HG02588 (cell line): ENCODE results near the gene AIG1.

Source experiments
- ATAC-seq: cut with Tn5 transposase; IDR thresholded peaks from one replicate; pipeline ENCODE4 v1.9.1; 2021; ENCODE audit warnings: mild to moderate bottlenecking, moderate library complexity; ENCODE audit not compliant: unreplicated experiment

The AIG1 gene

DNA sequence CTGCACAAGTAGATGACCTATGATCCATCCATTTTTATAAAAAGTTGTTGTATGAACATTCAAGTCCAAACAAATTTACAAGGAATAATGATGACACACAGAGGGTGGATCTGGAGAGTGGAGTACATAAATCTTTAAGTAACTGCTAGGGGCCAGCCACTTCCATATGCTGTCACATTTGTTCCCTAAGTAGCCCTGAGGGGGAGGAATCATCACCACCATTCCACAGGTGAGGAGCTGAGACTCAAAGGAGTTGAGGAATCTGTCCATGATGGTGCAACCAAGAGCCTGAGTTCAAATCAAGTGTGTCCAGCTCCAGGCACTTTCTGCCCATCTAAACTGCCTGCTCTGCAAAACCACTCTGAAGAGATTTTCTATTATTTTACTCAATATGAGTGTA is 132.1 kb downstream of the AIG1 start:
- no peak for ATAC-seq

DNA sequence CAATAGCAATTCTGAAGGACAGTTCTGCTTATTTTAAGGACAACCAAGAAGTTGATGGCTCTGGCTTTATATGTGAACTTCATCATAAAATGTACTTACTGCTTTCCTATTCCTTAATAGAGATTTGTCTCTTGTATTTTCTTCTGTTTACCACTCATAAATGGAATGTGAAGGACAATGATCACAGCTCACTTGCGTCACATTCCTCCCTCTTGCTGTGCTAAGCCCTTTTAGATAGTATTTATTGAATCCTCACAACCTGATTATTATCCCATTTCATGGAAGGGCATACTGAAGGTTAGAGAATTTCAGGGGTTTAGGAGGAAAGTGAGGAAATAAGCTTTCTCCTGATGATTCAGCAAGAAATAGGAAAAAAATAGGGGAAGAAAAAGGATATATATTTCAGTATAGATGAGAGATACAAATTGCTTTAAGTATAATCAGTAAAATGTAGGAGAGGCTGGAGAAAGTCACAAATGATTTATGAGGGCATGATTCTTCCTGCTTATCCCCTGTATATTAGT is 132.9 kb downstream of the AIG1 start:
- ATAC-seq, result no peak

DNA sequence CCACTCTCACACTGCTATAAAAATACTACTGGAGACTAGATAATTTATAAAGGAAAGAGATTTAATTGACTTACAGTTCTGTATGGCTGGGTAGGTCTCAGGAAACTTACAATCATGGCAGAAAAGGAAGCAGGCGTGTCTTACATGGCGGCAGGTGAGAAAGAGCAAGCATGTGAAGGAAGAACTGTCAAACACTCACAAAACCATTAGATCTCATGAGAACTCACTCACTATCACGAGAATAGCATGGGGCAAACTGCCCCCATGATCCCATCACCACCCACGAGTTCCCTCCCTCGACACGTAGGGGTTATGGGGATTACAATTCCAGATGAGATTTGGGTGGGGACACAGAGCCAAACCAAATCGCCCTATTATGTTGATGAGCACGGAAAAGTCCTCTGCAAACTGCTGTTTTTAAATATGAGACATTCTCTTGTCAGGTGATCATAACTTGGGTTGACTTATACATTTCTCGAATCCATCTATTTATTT is 133.5 kb downstream of the AIG1 start:
- no peak for ATAC-seq

DNA sequence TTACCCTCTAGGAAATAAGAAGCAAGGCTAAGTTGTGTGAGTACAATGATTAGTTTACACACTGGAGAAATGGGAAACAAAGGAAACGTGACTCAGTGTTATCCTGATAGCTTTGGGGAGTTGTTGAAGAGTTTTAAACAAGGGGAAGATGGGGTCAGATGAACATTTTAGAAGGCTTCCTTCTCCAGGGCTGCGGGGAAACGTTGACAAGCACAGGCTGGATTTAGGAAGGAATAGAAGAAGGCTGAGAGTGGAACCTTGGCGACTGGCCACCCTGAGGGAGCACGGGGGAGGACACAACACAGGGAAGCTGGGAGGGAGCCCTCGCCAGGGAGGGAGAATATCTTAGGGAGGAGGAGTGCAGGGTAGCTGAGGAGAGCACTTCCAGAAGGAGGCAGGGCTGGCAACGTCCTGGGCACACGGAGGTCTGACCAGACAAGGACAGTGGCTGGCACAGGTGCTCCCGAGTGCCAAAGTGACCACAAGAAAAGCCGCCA is 134.7 kb downstream of the AIG1 start:
- ATAC-seq, result no peak

DNA sequence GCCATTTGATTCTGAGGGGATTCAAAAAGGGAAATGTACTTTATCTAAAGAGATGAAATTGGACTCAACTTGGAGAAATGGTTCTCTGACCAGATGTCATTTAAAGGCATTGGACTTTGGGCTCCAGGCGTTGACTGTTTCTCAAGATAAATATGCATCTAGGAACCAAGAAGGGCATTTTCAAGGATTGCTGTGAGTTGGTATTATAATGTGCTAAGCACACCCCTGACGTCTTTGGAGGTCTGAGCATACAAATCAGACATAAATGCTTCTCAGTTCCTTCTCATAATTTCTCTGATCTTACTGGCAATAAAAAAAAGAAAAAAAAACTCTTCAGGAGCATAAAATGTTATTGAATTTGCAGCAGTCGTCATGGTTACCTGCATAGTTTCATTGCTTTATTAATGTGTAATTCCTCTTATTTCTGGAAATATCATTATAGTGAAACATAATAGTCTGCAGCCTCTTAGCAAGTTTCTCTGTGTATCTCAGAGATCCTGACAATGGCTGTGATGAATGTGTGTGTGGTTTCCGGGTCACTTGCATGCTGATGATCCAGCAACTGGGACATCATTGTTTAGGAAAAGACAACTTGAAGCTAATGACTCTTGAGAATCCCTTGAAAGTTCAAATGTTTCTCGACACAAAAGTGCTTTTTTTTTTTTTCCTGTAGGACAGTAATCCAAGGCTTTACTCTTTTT is 136.0 kb downstream of the AIG1 start:
- no peak for ATAC-seq

DNA sequence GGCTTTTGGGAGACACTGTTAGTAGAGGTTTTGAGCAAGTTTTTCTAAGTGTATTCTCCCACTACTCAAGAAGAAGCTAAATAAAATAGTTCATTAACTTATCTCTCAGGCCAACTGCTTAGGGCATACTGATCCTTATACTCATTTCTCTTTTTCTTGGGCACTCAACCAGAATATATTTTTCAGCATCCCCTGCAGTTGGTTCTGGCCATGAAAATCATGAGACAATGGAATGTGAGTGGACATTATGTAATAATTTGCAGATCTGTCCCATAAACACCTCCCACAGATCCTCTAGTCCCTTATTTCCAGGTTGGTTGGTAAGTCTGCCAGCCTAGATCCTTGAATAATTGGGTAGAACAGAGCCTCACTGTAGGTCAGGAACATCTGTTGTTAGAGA is 136.7 kb downstream of the AIG1 start:
- ATAC-seq, result no peak

DNA sequence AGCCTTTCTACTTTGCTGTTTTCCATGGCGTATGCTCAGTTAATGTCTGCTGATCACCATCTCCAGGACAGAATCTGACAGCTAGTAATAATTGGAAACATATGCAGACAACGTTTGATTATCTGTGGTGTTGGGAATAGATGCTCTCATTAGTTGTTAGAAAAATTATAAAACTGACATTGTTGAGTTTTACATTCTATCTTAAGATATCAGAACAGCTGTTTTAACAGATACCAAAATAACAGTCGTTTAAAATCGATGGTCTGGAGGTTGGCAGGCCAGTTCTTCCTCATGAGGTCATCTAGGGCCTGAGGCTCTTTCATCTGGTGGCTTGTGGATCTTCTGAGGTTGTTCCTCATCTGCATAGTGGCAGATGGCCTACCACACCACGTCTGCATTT is 137.6 kb downstream of the AIG1 start:
- ATAC-seq, result no peak

DNA sequence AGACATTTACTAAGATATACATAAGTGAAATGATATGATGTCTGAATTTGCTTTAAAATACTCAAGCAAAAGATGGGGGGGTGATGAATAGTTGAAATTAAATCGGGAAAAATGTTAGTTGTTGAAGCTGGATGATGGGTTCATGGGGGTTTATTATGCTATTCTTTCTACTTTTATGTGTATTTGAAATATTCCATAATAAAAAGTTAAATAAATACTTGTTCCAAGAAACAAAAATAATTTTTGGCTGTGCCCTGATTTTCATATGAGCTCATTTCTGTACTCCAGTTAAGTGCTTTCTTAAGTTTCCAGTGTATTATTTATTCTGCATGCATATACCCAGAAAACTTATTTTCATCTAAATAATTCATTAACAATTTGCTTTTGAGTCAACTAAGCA is 138.6 kb downstream of the AIG1 start:
- no peak for ATAC-seq

DNA sequence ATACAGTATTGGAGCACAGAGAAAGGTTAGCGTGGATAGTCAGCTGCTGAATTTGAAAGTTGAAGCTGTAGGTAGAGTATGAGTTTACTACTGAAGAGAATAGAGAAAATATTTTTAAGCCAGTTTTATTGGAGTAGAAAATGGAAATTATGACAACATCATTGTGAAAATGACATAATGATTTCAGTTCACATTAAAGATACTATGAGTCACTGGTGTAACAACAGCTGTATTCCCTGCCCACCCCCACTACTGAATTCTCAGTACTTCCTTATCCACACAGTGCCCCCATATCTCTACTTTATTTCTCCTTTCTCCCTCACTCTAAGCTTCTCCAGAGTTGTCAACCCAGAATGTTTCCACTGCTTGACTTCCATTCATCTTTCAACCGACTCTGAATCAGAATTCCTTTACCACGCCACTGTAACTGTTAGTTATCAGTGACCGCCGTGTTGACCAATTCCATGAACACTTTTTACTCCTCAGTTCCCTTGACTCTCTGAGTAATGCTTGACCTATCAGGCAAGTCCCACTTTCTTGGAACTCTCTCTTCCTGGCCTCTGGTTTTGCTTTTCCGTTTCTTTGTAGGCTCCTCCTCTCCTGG is 139.6 kb downstream of the AIG1 start:
- ATAC-seq, result no peak

DNA sequence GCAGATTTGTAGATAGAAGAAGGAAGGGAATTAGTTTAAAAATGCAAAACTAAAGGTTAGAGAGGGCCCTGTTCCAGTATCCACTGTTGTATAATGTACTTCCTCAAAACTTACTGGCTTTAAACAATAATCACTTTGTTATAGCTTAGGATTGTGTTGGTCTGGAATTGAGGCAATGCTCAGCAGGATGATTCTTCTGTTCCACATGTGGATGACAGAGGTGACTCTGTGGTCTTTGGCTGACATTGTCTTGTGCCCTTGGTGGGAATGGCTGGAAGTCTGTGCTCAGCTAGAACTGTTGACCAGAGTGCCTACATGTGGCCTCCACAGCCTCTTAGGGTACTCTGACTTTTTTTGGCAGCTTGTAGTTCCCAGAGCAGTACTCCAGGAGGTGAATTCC is 143.4 kb downstream of the AIG1 start:
- ATAC-seq, result no peak

DNA sequence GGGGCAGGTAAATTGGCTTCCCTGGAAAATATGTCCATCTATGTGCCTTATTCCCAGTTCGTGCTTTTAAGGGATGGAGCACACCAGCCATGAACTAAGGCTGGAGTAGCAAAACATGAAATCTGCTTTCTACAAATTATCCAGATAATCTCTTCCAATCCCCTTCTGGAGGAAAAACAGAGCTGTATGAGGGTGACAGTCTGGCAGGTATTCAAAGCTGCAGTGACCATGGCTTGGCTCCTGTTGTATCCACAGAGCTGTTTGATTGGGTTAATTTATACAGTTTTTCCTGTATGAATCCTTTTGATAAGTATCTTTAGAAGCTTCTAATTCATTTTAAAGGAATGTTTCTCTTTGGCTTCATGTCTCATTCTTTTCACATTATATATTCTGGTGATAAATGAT is 144.4 kb downstream of the AIG1 start:
- no peak for ATAC-seq

DNA sequence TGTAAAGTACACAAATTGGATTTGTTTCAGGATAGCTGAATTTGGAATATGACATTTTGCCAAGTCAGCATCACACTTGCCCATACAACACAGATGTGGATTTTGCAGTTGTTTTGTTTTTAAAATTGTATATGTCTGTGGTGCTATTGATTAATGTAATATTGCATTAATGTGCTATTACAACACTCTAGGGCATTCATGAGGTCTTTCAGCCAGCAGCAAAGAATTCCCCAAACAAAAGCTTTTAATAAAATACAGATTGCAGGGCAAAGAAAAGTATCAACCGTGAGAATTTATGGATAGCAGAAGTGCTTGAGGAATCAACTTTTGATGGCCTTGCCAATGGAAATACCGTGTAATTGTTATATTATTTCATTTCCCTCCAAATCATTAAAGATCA is 144.9 kb downstream of the AIG1 start:
- ATAC-seq, result no peak

DNA sequence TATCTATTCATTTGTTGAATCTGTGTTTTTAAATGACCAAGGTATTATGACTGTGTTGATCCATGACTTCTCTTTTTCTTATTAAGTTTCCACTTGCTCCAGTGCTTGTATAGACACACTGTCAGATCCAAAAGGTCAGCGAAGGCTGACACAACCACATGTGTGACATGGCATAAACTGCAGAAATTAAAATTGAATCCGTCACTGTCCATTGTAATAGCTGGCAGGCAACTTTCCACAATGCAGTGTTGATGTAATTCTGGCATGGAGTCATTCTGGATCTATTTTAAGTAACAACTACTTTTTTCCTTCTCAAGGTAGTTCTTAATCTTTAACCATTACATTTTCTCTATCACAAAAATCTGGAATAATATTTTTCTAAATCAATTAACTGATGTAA is 145.3 kb downstream of the AIG1 start:
- ATAC-seq, result no peak

DNA sequence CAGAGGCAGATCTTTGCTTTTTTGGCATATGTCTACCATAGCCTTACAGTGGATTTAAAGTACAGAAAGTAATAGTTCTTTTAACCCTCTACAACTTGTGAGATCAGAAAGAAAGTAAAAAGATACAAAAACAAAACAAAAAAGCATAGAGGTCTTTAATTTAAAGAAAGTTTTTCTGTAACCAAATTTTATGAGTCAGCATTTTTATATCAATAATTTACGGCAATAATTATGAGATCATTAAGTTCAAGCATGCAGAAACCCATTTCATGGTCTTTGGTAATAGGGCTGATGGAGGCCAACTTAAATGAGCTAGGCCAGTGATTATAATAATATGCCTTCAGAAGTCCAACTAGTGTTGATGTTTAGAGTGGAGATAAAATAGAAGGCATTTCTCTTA is 145.9 kb downstream of the AIG1 start:
- ATAC-seq, result no peak

DNA sequence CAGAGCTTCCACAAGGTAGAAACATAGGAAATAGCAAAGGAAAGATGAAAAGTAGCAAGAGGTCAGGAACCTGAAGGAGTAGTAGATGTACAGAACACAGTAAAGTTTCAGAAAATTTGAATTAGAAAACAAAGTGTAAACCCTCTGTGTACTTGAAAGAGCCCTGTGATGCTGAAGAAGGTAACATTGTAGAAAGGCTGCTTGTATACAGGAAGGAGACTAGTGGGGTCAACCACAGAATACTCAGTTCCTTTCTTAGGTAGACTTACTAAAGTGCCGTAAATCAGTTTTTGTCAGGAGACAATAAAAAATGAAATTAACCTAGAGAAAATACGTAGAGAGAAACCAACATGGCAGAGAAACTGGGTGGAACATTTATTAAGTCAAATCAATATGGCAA is 149.7 kb downstream of the AIG1 start:
- no peak for ATAC-seq

DNA sequence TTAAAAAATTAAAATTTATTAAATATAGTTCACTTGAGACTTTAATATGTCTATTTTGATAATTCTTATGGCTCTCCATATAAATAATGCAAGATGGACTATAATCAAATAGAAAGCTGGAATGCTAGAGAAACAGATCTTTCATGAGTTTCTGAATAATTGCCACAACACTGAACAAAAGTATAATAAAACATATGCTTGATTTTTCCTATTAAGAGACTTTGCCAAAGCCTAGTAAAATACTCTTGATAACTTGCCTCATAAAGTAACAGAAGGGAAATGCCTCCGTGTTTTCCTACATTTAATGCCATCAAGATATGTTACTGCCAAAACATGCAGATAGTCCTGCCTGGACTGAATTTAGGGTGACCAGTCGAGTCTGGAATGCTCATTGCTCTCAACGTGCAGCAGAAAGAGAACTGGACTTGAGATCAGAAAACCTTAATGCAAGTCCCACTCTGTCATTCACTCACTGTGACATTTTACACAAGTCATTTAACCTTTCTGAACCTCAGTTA is 153.2 kb downstream of the AIG1 start:
- no peak for ATAC-seq

DNA sequence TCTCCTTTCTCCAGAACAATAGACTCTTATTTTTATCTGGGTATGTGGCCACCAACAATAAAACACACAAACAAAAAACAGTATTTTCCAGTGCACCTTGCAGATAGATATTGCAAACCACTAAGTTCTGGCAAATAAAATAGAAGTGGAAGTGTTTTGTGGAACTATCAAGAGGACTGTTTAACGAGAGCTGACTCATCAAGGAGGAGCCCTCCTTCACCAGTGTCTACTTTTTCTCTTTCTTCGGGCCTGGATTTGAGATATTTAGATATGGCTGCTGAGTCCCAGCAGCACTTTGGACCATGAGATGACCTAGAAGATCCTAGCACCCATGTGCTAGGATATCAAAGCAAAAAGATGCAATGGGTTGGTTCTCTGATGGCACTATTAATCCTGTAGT is 154.7 kb downstream of the AIG1 start:
- ATAC-seq, result no peak

DNA sequence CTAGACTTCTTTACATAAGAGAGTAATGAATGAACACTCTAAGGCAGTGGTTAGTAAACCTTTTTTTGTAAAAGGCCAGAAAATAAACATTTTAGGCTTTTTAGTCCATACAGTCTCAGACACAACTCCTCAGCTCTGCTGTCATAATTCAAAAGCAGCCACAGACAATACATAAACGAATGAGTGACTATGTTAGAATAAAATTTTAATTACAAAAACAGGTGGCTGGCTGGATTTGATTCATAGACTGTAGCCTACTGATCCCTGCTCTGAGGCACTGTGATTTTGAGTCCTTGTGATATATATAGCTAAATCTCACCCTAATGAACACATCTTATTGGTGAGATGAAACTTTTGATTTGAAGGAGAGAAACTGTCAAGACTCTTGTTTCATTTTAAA is 155.1 kb downstream of the AIG1 start:
- no peak for ATAC-seq

DNA sequence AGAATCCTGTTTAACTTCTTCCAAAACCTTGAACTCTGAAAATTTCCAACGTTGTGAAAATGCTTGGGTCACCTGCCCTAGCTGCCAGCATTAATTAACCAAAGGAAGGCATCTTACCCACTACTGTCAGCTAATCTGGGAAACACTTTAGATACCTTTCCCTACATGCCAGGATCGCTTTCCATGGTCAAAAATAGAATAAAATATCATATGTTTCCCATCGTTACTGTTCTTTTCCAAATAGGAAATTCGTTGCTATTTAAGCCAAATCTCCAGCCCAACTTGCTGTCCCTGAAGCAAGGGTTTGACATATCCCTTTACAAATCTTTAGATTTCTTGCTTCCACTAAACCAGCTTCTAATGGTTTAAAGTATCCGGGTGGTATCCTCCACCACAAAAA is 157.5 kb downstream of the AIG1 start:
- no peak for ATAC-seq

DNA sequence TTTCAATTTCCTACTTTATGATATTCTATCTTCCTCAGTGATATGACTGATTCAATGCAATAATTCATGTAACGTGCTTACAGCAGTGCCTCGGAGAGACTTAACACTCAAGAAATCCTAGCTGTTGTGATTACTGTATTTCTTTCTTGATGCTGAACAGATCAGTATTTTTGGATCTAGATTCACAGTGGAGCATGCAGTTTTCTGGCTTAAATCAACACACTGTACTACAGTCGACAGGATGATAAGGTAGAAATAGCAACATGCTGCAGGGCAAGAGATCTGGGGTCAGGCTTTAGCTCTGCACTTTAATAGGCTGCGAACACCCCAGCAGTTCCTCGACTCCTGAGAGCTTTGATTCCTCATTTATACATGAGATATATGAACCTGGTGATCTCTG is 161.0 kb downstream of the AIG1 start:
- no peak for ATAC-seq

DNA sequence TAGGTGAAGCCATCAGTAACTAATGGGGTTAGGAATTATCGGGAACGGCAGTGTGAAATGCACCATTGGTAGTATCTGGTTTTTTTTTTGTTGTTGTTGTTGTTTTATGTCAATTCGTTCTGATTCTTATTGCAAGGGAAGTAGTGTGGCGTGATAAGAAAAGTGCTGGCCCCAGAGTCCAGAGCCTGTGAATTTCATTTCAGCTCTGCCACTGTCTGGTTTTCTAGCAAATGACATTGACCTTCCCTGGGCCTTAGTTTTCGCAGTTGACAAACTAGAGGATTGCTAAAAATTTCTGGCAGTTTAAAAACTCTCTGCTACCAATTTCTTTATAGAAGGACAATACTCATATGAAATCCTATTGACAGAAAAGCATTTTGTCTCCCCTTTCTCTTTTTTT is 161.6 kb downstream of the AIG1 start:
- ATAC-seq, result no peak

DNA sequence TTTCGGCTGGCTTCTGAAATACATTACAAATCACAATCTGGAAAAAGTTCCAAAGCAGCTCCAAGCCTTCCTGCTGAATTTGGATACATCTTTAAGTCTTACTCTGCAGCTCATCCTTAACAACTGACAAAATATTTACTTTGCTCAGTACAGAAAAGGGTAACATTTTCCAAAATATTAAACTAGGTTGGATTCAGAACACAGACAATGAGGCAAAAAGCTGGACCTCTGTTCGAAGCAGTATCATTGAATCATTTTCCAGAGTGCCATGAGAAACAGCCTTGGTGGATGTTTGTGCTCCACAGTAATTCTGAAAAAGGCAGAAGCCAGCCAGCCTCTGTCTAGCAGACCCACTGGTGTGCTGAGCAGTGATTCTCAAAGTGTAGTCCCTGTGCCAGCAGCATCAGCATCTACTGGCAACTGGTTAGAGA is 162.1 kb downstream of the AIG1 start:
- ATAC-seq, result no peak
